ENCODE data around the gene SNAPC5.

Gene SNAPC5

DNA sequence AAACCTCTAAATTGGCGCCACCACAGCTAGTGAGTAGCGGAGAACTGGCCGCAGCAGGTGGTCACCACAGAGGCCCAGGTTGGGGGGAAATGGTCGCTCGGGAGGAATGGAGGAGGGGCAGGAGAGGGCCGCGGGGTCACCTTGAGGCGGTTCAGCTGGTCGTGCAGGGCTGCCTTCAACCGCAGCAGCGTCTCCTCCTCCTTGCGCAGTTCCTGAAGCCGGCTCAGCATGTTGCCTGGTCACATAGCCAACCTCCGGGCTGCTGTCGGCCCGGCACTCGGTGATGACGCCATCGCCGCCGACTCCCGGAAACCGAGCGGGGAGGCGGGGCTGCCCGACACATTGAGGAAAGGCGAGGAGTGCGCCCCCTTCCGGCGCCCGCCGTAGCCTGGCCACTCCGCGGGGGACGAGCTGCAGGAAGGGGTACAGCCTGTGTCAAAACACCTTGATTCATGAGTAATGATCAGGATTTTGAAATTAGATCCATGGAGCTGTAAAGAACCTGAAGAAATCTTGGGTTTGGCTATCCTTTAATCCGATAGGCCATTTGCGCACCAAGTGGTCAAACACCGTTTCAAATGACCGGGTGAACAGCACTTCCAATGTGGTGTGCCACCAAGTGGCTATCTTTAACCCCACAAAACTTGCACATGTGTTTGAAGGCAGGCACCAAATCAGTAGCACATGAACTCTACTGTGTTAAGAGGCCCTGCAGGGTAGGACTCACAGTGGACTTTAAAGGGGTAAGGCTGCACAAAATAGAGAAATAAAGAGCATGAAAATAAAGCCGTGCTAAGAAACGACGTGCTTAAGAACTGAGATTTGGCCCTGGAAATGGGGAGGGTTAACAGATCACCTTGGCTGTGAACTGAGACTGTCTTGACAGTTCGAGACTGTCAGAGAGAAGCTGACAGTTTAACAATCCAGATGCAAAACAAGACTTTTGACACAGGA, at the start of gene SNAPC5:
Gene SNAPC5, minus strand, starts transcription at position 261 of the 954 bp plus-strand sequence. Its CDS starts 31 bp downstream, at position 230.
- H3K4me3 ChIP-seq (ENCODE audit: low read depth, low read length), result peak within 1 kb of the TSS; percentile 86
- TF ChIP-seq, protein P1, sequence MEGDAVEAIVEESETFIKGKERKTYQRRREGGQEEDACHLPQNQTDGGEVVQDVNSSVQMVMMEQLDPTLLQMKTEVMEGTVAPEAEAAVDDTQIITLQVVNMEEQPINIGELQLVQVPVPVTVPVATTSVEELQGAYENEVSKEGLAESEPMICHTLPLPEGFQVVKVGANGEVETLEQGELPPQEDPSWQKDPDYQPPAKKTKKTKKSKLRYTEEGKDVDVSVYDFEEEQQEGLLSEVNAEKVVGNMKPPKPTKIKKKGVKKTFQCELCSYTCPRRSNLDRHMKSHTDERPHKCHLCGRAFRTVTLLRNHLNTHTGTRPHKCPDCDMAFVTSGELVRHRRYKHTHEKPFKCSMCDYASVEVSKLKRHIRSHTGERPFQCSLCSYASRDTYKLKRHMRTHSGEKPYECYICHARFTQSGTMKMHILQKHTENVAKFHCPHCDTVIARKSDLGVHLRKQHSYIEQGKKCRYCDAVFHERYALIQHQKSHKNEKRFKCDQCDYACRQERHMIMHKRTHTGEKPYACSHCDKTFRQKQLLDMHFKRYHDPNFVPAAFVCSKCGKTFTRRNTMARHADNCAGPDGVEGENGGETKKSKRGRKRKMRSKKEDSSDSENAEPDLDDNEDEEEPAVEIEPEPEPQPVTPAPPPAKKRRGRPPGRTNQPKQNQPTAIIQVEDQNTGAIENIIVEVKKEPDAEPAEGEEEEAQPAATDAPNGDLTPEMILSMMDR (IDR thresholded peaks at IDR 0.05; ENCODE audit: low read depth, low read length, missing control alignments), result peak; percentile 93
- peak; percentile 86 for DNase-seq (ENCODE audit: low read depth)

- TF ChIP-seq, protein P1 (IDR thresholded peaks at IDR 0.05; ENCODE audit: low read depth, low read length, missing control alignments), result no peak
- no peak for DNase-seq (ENCODE audit: low read depth)
- H3K4me3 ChIP-seq (ENCODE audit: low read depth, low read length), result no peak overlapping the region
Observed at GRCh38 chr15:66545255-66545654, 47.7 kb upstream of the SNAPC5 start.

- H3K4me3 ChIP-seq (ENCODE audit: low read depth, low read length), result no peak overlapping the region
- no peak for DNase-seq (ENCODE audit: low read depth)
- TF ChIP-seq, protein P1 (IDR thresholded peaks at IDR 0.05; ENCODE audit: low read depth, low read length, missing control alignments), result no peak
Observed at GRCh38 chr15:66542896-66543295, 45.3 kb upstream of the SNAPC5 start.

DNA sequence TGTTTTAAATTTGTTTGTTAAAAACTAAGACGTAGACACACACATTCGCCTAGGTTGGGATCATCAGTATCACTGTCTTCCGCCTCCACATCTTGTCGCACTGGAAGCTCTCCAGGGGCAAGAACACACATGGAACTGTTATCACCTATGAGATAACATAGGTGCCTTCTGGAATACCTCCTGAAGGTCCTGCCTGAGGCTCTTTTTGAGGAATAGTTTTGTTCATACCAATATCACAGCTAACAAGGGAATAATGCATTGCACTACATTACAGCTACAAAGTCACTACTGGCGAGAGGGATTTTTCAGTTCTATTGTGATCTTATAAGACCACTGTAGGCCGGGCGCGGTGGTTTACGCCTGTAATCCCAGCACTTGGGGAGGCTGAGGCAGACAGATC, 37.5 kb upstream of the SNAPC5 start:
- no peak for DNase-seq (ENCODE audit: low read depth)
- TF ChIP-seq, protein P1 (IDR thresholded peaks at IDR 0.05; ENCODE audit: low read depth, low read length, missing control alignments), result no peak
- H3K4me3 ChIP-seq (ENCODE audit: low read depth, low read length), result no peak overlapping the region

GRCh38 chr15:66524838-66525237, 27.3 kb upstream of the SNAPC5 start:
- TF ChIP-seq, protein P1 (IDR thresholded peaks at IDR 0.05; ENCODE audit: low read depth, low read length, missing control alignments), result no peak
- DNase-seq (ENCODE audit: low read depth), result no peak
- H3K4me3 ChIP-seq (ENCODE audit: low read depth, low read length), result no peak overlapping the region

GRCh38 chr15:66523926-66524325, 26.4 kb upstream of the SNAPC5 start:
- no peak for DNase-seq (ENCODE audit: low read depth)
- TF ChIP-seq, protein P1 (IDR thresholded peaks at IDR 0.05; ENCODE audit: low read depth, low read length, missing control alignments), result no peak
- no peak overlapping the region for H3K4me3 ChIP-seq (ENCODE audit: low read depth, low read length)

All from GM12864 (cell line).